Endothelial cell of umbilical vein (primary cell): Measurements from ENCODE around the gene PLEKHG2. TPM values are rescaled to one million over a fixed set of nuclear protein-coding genes. Genes with fewer than 3 reads are reported as not detected.

Source experiments
- BruUV-seq: library from RNA; stranded (reverse); fragments of 400-500 nt; replicated peaks from 2 replicates; lab custom pipeline; 2021; lab: Mats Ljungman, UMichigan
- CTCF ChIA-PET: fragments of 300-600, 350-600 bp; sonication (Branson Sonifier 250); formaldehyde crosslinking; loops from one replicate; lab custom pipeline; 2021; ENCODE audit warnings: antibody characterized with exemption, inconsistent platforms; lab: Charles Lee
- POLR2A ChIA-PET: fragments of 300-600, 350-600 bp; sonication (Branson Sonifier 250); formaldehyde crosslinking; loops from one replicate; lab custom pipeline; 2021; ENCODE audit warnings: antibody characterized with exemption, inconsistent platforms; lab: Charles Lee
- DNase-seq: peaks from one replicate; pipeline ENCODE4 v3.0.0-alpha.2; 2011; ENCODE audit warnings: low read depth, low spot score
- FAIRE-seq: peaks from 2 replicates; lab custom pipeline; 2011; peaks lifted over from hg19 to GRCh38; lab: Jason Lieb, UNC
- H2AFZ ChIP-seq: 2 replicates; pipeline ENCODE4 v1.6.0; 2012; ENCODE audit warnings: low read depth, low read length, control low read depth, inconsistent platforms
- H3K27ac ChIP-seq: 2 replicates; pipeline ENCODE4 v1.5.1; 2011; ENCODE audit warnings: low read depth, mild to moderate bottlenecking, control low read depth, low read length, moderate library complexity; ENCODE audit not compliant: insufficient read depth
- H3K27me3 ChIP-seq, 2 experiments: 2 replicates each; pipeline versions ENCODE4 v1.6.0 to v1.6.1; 2011; ENCODE audit warnings: low read length in 2 of 2, mixed read lengths in 1 of 2; ENCODE audit not compliant: control insufficient read depth in 2 of 2, insufficient read depth in 2 of 2
- H3K36me3 ChIP-seq, 2 experiments: 2 replicates in 1 of 2; 3 replicates in 1 of 2; pipeline ENCODE4 v1.5.1; 2011; ENCODE audit warnings: low read length in 2 of 2, mild to moderate bottlenecking in 1 of 2, moderate library complexity in 1 of 2; ENCODE audit not compliant: control insufficient read depth in 2 of 2, insufficient read depth in 2 of 2; ENCODE audit errors: extremely low read depth in 1 of 2
- H3K4me1 ChIP-seq: 3 replicates; pipeline ENCODE4 v1.5.1; 2011; ENCODE audit warnings: mild to moderate bottlenecking, low read length; ENCODE audit not compliant: control insufficient read depth, insufficient read depth; ENCODE audit errors: extremely low read depth
- H3K4me2 ChIP-seq: 2 replicates; pipeline ENCODE4 v1.6.1; 2011; ENCODE audit warnings: low read length, control low read depth, mixed read lengths; ENCODE audit not compliant: insufficient read depth
- H3K4me3 ChIP-seq, 3 experiments: fragments of 200-600 bp in 1 of 3; sonication (generic), shearing (Covaris generic) in 1 of 3; replicated peaks in 1 of 3; 2 replicates each; pipeline ENCODE4 v1.5.1; 2011 to 2016; ENCODE audit warnings: control low read depth in 3 of 3, low read length in 3 of 3, mild to moderate bottlenecking in 2 of 3, inconsistent platforms in 1 of 3, low read depth in 1 of 3, moderate library complexity in 1 of 3; ENCODE audit not compliant: insufficient read depth in 1 of 3
- H3K79me2 ChIP-seq: 2 replicates; pipeline ENCODE4 v1.6.0; 2012; ENCODE audit warnings: low read length, inconsistent platforms; ENCODE audit not compliant: control insufficient read depth, insufficient read depth
- H3K9ac ChIP-seq: replicated peaks from 2 replicates; pipeline ENCODE3; 2011; ENCODE audit warnings: low read length, control low read depth; ENCODE audit not compliant: insufficient read depth; ENCODE audit errors: extremely low read depth
- H3K9me1 ChIP-seq: replicated peaks from 3 replicates; pipeline ENCODE4 v1.6.0; 2011; ENCODE audit warnings: mild to moderate bottlenecking, low read length; ENCODE audit not compliant: control insufficient read depth, insufficient read depth; ENCODE audit errors: extremely low read depth
- H3K9me3 ChIP-seq: replicated peaks from 2 replicates; pipeline ENCODE4 v1.5.1; 2012; ENCODE audit warnings: low read length, inconsistent platforms; ENCODE audit not compliant: control insufficient read depth, insufficient read depth
- H4K20me1 ChIP-seq: replicated peaks from 2 replicates; pipeline ENCODE3; 2011; ENCODE audit warnings: mild to moderate bottlenecking, low read length; ENCODE audit not compliant: control insufficient read depth, insufficient read depth; ENCODE audit errors: extremely low read depth
- CTCF ChIP-seq, 2 donors: IDR thresholded peaks; 1 replicate in 1 of 2; 2 replicates in 1 of 2; pipeline ENCODE4 v1.5.1; 2011; ENCODE audit warnings: low read length in 2 of 2, mild to moderate bottlenecking in 2 of 2, moderate library complexity in 2 of 2, control low read depth in 1 of 2, inconsistent platforms in 1 of 2, low read depth in 1 of 2; ENCODE audit not compliant: insufficient read depth in 1 of 2; ENCODE audit errors: extremely low read depth in 1 of 2
- EZH2 ChIP-seq: IDR thresholded peaks from 2 replicates; pipeline ENCODE4 v1.6.1; 2012; ENCODE audit warnings: borderline replicate concordance, low read depth, mild to moderate bottlenecking, moderate library complexity, low read length, inconsistent platforms; ENCODE audit not compliant: severe bottlenecking
- GATA2 ChIP-seq: IDR thresholded peaks from 2 replicates; pipeline ENCODE4 v1.7.0; 2011; ENCODE audit warnings: low read depth, mild to moderate bottlenecking, moderate library complexity, mixed read lengths, low read length; ENCODE audit not compliant: insufficient read length, insufficient read depth
- JUN ChIP-seq: IDR thresholded peaks from 2 replicates; pipeline ENCODE4 v1.6.1; 2011; ENCODE audit warnings: borderline replicate concordance, low read depth; ENCODE audit not compliant: insufficient read length, insufficient read depth
- POLR2A ChIP-seq: IDR thresholded peaks from 2 replicates; pipeline ENCODE4 v1.6.1; 2012; ENCODE audit warnings: low read depth, mild to moderate bottlenecking, control low read depth, low read length
- POLR2AphosphoS5 ChIP-seq: IDR thresholded peaks from 2 replicates; pipeline ENCODE4 v1.6.1; 2012; ENCODE audit warnings: low read depth, mild to moderate bottlenecking, control low read depth, low read length, moderate library complexity; ENCODE audit not compliant: insufficient read depth
- dilution Hi-C: fragments of 300-500 bp; cut with MboI; formaldehyde crosslinking; loops from one replicate; pipeline ENCODE4 v1.15.0; 2019; ENCODE audit warnings: low sequenced_read_pairs; ENCODE audit not compliant: extremely low pct_ligation_motif_present
- intact Hi-C: fragments of 100-400 bp; cut with micrococcal nuclease; formaldehyde crosslinking; loops from one replicate; pipeline ENCODE4 v1.10.0; 2022
- polyA plus RNA-seq, 4 experiments: library from polyadenylated mRNA; depleted of rRNA in 3 of 4; stranded (reverse) in 3 of 4; unstranded in 1 of 4; fragments of >200 nt; gene quantifications; 2 replicates each; pipeline versions ENCODE4 v1.2.1 to v1.2.3, GENCODE V29; 2011 to 2012; ENCODE audit warnings: missing spikeins in 1 of 4
- total RNA-seq: library from RNA; stranded (reverse); gene quantifications from 2 replicates; pipeline ENCODE4 v1.2.3, GENCODE V29; 2021

The PLEKHG2 gene
- total and polyA plus RNA-seq, 2 donors (not counting 3 experiments of a cell fraction or from before 2014, with no cell fraction given), result 44.7 to 74.1 TPM

GRCh38 chr19:39411832-39412099, 703 bp upstream of the PLEKHG2 start:
- peak overlapping the region; percentile 53 for H3K4me2 ChIP-seq
- H3K27me3 ChIP-seq, result no peaks in the 10 kb centered on the region
- no peak for TF ChIP-seq EZH2
- no peak for TF ChIP-seq POLR2A
- no peak for TF ChIP-seq GATA2
- no peak for TF ChIP-seq JUN
- TF ChIP-seq CTCF (IDR thresholded peaks at IDR 0.05; ENCODE audit: extremely low read depth in 1 of 2, insufficient read depth in 1 of 2, low read depth in 1 of 2, low read length in 2 of 2), result peak; percentile 75 to 90
- TF ChIP-seq POLR2AphosphoS5, result no peak
- no peaks in the 10 kb centered on the region for H3K9me1 ChIP-seq
- POLR2A ChIA-PET, result interaction anchor here (1.0 to 1.9 kb wide), 4 partner anchors 11 to 24 kb away, joined by 3 to 15 read pairs (median 6); partner anchors contain the start of genes MED29, PAF1 and RPS16
- peak; percentile 93 for DNase-seq
- H3K9ac ChIP-seq, result peak overlapping the region; percentile 42
- BruUV-seq, result TSS peak; percentile 3
- dilution Hi-C loops (no loop called here), intact Hi-C loops (loop anchor here (1.0 kb wide), 8 partner anchors 9 to 286 kb away; partner anchors contain the start of genes EID2B, PAK4 and SAMD4B)
- H3K4me3 ChIP-seq, result peak overlapping the region in 2 of 3 experiments; percentile 9 to 12
- no peaks in the 10 kb centered on the region for H3K9me3 ChIP-seq
- peaks cover 40% of the 10 kb centered on the region for H3K4me1 ChIP-seq
- peak overlapping the region; percentile 51 for H3K27ac ChIP-seq
- FAIRE-seq, result no peak
- peaks cover 0 to 5% of the 10 kb centered on the region in 2 experiments for H3K36me3 ChIP-seq
- no peaks in the 10 kb centered on the region for H4K20me1 ChIP-seq
- CTCF ChIA-PET, result interaction anchor here (0.7 to 2.3 kb wide), 13 partner anchors 8 to 360 kb away, joined by 3 to 147 read pairs (median 5); partner anchors contain the start of genes MED29, PAF1, RPS16 and SAMD4B
- H2AFZ ChIP-seq, result no peak overlapping the region
- peaks cover 35% of the 10 kb centered on the region for H3K79me2 ChIP-seq
